Amniotic epithelial cell (primary cell): Measurements from ENCODE around the gene SYN1.
"Not testable (repeated sequence)": the region's sequence is repeated elsewhere in the genome, so short reads cannot be mapped to it uniquely, and the experiment has no call there.

Experiments
- DNase-seq: peaks from one replicate; pipeline ENCODE4 v3.0.0-alpha.2; 2010; ENCODE audit warnings: low read depth

Gene SYN1

DNA sequence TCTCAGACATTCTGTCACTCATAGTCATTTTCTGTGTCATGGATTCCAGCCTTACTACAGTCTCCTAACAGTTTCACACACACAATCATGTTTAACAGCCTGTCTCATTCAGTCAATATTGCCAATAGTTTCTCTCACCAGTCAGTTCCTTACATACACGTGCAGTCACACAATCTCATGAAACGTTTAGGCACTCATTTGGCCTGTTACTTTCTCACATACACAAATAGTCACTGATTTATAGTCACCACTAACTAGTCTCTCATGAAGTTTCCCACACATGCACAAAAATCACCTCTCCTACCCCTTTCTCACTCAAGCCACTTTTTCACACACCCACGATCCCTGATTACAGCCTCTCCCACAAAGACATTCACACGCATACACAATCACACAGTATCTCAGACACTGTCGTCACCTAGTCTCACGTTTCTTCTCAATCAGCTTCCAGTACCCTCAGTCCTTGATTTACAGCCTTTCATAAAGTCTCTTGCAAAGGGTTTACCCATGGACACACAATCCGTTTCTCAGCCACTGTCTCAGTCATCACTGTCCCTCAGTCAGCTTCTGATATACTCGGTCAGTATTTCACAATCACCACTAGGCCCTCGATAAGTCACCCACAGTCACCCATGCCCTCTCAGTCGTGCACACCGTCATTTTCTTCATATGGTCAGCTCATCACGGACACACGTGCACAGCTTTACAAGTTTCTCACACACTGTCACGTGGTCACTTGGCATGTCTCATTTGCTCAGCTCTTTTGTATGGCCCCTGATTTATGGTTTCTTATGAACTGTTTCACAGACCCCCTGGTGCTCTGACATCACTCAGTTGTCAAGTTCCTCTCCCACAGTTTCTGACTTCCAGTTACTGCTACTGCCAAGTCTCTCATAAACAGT lies 14.3 kb upstream of the SYN1 start:
- DNase-seq = no peak

DNA sequence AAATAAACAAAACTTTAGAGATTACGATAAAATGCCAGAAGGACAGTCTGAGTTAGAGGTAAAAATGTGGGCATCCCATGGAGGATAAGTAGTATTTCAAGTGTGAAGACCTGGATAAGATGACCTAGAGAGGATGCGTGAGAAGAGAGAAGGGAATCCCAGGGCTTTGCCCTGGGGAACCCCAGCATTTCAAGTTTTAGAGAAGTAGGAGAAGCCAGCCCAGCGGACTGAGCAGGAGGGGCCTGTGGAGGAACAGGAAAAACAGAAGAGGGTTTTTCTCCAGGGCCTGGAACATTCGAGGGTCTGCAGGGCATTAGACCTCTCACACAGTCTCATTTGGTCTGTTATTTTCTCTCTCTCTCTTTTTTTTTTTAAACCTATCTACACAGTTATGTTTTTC lies 13.0 kb upstream of the SYN1 start:
- no peak for DNase-seq

DNA sequence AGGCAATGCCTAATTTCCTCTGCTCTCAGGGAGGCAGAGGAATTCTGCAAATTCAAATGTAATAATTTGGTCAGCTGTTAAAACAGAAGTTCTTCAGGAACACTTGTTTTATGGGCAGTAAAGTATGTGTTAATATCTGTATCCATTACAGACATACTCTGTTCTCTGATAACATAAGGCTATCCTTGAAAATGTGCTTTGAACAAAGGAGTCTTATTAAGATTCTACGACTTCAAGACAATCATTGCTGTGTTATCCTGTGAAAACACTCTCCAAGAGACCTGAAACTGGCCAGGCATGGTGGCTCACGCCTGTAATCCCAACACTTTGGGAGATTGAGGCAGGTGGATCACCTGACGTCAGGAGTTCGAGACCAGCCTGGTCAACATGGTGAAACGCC lies 12.0 kb upstream of the SYN1 start:
- DNase-seq = no peak

DNA sequence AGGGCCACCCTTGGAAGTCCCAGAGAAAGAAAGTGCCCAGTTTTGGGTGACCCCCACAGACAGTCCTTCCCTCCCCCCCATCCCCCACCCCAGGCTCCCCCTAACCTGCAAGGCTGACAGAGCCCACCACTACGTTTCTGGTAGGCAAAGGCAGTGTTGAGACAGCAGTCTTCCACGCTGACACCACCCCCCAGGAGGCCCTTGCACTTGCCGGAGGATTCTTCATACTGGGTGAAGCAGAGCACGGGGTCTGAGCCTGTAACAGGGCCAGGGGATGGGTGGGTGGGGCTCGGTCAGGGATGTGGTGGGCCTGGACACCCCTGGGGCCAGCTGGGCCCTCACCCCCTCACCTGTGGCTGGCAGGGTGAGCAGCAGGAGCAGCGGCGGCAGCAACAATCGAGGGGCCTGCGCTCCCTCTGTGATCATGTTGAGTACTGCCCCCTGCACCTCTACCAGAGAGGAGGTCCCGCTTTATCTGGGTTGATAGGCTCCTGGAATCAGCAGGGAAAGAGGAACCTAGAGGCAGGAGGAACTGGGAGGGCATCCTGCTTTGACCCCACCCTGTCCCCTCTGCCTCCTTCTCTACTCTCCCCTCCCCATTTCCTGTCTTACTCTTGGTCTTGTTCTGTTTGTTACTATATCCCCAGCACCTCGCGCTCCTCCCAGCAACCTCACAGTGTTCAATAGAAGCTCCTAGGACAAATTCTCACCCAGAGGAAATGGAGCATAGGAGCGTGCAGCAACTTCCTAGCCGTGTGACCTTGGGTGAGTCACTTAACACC lies 10.0 kb upstream of the SYN1 start, which contains the start of gene CFP:
Gene CFP, minus strand, starts transcription at position 512 of the 782 bp plus-strand sequence. Its CDS starts 86 bp downstream, at position 426.
- no peak for DNase-seq

GRCh38 chrX:47628982-47629381 lies 9.3 kb upstream of the SYN1 start:
- DNase-seq = no peak

GRCh38 chrX:47625365-47625764 lies 5.7 kb upstream of the SYN1 start:
- DNase-seq = no peak

GRCh38 chrX:47623540-47624027 lies 3.9 kb upstream of the SYN1 start:
- DNase-seq = peak; percentile 81

- no peak for DNase-seq
These were observed 2.2 kb upstream of the SYN1 start for GRCh38 chrX:47621851-47622250.

GRCh38 chrX:47620303-47620685 lies 637 bp upstream of the SYN1 start:
- DNase-seq = no peak

GRCh38 chrX:47618923-47619485 lies 653 bp downstream of the SYN1 start:
- DNase-seq = no peak

DNA sequence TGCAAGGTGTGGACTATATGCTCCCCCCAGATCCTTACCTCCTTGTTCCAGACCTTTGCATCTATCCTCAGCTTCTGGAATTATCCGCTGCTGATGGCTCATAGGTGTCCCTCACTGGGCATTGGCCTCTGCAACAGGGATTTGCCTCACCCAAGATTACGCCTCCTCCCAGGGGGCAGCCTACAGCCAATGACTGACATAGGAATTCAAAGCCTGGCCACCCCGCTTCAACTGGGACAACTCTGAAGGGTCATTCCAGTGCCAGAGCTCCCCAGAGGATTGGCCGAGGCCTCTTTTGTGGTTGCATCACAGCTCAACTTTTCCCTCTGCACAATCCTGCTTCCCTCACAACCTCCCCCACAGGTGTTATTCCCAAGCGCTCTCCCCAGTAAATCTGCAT lies 5.0 kb downstream of the SYN1 start:
- no peak for DNase-seq

DNA sequence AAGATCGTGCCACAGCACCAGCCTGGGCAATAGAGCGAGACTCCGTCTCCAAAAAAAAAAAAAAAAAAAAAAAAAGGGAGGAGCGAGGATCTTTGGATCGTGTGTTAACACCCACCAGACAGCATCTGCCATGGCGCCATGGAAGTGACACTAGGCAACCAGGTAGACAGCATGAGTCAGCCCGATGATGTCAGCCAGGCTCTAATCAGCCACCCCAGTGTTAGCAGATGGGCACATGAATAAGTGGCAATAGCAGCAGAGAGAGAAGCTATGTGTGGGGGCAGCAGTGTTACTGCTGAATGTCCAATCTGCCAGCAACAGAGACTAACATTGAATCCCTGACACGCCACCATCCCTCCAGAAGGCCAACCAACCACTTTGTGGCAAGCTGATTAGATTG lies 6.6 kb downstream of the SYN1 start:
- no peak for DNase-seq

GRCh38 chrX:47612418-47612817 lies 7.2 kb downstream of the SYN1 start:
- DNase-seq = no peak

GRCh38 chrX:47611926-47612325 lies 7.7 kb downstream of the SYN1 start:
- no peak for DNase-seq

DNA sequence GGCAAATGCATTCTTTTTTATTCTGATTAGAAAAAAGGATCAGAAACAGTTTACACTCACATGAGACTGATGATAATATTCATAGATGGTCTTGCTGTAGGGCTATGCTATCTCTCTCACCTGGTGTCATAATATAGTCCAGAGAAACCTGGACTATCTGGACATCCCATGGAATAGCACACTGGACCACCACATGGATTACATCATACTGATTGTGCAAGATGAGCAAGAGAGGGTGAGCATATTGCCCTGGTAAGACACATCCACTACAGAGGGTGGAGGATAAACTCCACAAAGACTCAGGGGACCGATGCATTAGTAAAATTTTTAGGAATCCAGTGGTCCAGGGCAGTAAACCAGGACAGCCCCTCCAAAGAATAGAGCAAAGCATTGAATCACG lies 8.2 kb downstream of the SYN1 start:
- DNase-seq = peak; percentile 38

DNA sequence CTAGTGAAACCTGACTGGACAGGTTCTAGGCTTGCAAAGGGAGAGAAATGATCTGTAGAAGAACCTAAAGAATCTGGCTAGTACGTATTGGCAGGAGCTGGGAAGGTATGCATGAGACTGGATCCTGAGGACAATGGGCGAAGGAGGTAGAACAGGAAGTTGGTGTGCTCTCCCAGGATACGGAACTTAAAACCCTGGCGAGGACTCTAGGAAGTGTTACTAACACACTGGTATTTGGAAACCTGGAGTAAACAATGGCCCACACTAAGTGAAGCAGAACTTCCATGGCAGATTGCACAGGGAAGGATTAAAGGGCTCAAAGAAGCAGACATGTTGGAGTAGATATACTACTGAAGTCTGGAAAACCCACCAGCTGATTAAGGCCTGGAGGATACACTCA lies 9.1 kb downstream of the SYN1 start:
- no peak for DNase-seq

DNA sequence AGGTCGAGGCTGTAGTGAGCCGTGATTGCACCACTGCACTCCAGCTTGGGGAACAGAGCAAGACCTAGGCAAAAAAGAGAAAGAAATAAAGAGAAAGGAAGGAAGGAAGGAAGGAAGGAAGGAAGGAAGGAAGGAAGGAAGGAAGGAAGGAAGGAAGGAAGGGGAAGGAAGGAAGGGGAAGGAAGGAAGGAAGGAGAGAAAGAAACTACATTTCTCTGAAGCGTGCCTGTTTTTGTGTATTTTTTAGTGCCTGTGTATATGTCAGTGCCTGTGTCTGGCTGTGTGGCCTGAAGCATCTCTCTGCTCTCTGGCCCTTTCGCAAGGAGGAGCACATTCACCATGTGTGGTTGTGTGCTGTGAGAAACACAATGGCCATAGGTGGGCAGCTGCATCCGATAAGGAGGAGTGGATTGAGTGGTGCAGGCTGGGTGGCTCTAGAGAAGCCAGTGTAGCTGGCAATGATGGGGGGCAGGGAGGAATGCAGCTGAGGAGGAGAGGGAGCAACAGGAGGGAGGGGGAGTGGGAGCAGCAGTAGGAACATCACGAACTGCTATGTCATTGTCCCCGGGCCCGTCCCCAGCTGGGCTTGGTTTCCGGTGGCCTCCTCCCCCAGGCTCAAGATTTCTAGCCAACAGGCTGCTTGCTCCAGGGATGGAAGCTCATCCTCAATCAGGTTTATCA lies 11.4 kb downstream of the SYN1 start:
- peak; percentile 17 for DNase-seq

GRCh38 chrX:47607091-47607490 lies 12.6 kb downstream of the SYN1 start:
- DNase-seq = peak; percentile 78

DNA sequence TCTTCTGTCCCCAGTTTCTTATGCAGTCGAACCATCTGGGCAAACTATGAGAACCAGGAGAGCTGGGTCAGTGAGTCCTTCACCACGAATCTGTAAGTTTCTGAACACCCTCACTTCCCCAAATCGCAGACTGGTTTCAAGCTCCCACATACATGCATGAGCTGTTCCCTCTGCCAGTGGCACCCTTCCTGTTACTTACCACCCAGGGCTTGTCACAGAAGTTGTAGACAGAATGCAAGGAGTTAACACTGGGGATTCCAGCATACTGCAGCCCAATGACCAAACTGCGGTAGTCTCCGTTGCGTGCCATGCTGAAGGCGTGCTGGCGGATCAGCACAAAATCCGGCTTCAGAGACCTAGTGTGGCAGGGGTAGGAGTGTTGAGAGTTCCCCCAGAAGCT lies 14.6 kb downstream of the SYN1 start:
- no peak for DNase-seq

GRCh38 chrX:47603125-47603524 lies 16.5 kb downstream of the SYN1 start:
- not testable (repeated sequence) for DNase-seq

- DNase-seq = no peak
These were observed 22.4 kb downstream of the SYN1 start for GRCh38 chrX:47597222-47597621.

DNA sequence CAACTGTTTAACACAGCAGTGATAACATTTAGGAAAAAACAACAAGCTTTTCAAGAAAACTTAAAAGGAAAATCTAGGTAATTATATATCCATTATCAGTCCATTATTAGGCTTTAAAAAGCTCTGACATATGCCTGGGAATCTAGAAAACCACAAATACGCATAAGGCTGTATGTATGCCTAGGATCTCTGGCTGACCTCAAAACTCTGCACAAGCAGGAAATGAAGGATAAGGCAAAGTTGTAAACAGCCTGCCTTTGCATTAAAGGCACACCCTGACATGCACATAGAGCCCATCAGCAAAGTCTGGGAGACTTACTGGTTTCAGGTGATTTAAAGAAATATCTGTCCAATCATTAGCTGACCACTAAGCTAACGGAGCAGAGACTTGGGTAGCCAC lies 23.4 kb downstream of the SYN1 start:
- DNase-seq = peak; percentile 90
